ENCODE data around the gene GRK2.

The GRK2 gene

GRCh38 chr11:67284811-67285540, 18.7 kb downstream of the GRK2 start:
- DNase-seq = no peak

DNA sequence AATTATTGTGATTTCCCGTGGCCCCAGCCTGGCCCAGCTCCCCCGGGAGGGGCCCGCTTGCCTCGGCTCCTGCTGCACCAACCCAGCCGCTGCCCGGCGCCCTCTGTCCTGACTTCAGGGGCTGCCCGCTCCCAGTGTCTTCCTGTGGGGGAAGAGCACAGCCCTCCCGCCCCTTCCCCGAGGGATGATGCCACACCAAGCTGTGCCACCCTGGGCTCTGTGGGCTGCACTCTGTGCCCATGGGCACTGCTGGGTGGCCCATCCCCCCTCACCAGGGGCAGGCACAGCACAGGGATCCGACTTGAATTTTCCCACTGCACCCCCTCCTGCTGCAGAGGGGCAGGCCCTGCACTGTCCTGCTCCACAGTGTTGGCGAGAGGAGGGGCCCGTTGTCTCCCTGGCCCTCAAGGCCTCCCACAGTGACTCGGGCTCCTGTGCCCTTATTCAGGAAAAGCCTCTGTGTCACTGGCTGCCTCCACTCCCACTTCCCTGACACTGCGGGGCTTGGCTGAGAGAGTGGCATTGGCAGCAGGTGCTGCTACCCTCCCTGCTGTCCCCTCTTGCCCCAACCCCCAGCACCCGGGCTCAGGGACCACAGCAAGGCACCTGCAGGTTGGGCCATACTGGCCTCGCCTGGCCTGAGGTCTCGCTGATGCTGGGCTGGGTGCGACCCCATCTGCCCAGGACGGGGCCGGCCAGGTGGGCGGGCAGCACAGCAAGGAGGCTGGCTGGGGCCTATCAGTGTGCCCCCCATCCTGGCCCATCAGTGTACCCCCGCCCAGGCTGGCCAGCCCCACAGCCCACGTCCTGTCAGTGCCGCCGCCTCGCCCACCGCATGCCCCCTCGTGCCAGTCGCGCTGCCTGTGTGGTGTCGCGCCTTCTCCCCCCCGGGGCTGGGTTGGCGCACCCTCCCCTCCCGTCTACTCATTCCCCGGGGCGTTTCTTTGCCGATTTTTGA, 19.5 kb downstream of the GRK2 start:
- no peak for DNase-seq

DNA sequence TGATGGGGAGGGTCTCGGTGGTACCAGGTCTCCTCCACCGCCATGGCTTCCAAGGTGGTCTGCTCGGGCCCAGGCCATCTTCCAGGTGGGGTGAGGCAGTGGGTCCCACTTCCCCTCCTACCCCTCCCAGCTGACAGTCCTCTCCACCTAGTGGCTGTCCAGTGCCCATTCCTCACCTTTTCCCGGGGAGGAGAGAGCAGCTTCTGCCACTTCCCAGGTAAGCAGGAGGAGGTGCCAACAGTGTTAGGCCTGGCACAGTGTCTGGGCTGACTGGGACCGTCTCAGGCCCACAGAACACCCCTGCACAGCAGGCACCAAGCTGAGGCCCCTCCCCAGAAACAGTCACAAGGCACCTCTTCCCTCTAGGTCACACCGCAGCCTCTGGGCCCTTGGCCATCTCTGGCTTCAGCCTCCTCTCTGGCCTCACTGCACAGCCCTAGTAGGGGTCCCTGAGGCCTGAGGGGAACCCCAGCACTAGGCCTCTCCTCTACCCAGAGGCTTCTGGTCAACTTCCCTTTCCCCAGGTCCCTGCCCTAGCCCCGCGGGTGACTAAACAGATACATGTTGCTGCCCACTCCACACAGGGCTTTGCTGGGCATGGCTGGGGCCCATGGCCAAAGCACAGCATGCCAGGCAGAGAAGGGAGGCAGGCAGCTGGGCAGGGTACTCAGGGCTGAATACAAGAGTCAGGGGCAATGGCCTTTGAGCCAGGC, 20.5 kb downstream of the GRK2 start:
- no peak for DNase-seq

DNA sequence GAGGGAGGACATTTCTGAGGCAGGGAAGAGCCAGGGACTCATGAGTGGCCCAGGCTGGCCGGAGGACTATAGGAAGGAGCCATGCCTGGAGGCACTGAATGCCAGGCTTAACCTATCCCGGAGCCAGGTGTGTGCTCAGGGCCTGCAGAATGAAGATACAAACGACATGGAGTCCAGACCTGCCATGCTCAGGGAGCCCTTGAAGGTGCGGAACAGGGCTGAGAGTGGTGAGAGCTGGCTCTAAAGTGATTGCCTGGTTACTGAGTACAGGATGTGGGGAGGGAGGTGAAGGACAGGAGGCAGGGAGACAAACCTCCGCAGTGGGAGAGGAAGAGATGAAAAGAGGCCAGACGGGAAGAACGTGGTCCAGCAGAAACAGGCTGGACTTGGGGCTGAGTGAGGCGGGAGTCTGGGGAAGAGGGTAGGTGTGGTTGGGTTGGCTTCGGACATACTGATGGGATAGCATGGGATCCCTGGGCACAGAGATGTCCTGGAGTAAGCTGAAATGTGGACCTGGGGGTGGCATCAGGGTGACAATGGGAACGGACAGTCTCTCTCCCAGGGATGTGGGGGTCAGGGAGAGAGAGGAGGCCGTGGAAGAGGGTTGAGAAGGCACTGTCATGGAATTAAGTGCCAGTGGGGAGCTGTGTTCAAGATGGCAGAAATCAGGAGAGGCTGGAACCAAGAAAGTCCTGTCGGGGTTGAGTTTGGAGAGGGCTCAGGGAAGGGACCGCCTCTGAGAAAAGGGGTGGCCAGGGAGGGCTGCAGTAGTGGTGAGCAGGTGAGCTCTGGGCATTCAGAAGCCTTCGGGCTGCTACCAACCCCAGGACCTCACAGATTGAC, 21.3 kb downstream of the GRK2 start:
- DNase-seq = no peak

DNA sequence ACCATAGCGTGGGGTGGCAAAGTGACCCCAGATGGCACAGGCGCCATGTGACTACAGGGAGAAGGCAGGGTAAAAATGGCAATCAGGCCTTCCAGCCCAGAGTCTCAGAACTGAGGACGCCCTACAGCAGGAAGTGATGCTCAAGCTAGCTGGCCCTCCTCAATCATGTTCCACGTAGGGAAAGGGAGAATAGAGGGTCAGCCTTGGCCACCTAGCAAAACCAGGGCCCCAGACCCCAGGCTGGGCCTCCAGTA, 21.9 kb downstream of the GRK2 start:
- DNase-seq = no peak

DNA sequence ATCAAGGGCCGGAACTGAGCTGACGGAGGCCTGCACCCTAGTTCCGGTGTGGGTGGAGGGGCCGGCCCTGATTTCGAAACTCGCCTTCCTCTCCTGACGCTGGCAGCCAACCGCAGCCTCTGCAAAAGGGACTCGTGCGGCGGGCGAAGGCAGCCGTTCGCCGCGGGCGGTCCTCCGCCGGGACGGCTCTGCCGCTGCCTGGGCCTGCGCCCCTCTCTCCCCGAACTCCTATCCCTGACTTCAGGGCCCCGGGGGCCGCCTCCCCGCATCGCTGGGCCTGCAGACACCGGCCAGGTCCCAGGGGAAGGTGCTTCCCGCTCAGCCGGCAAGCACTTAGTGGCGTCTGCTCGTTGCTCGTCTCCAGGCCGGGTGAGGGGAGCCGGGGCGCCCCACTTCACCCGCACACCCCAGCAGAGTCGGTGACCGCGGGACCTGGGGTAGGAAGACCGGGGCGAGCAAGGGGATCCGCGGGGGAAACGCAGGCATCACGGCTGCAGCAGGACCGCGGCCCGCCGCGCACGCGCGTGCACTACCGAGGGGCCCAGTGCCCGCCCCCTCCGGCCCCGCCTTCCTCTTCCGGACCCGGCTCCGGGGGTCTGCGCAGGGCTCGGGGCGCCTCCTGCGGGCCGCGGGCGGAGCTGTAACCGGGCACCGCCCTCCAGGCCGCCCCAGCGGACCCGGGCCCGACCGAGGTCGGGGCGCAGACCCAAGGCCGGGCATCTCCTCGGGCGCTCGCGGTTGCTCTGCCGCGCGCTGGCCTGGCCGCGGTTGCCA, 22.4 kb downstream of the GRK2 start:
- DNase-seq = no peak

- DNase-seq = no peak
Observed at GRCh38 chr11:67289226-67289650, 23.0 kb downstream of the GRK2 start, which contains the start of gene ANKRD13D. Gene ANKRD13D (plus strand): TSS chr11:67289303. CDS start chr11:67289461, 158 bp downstream.

GRCh38 chr11:67289651-67290479, 23.6 kb downstream of the GRK2 start:
- DNase-seq = no peak

DNA sequence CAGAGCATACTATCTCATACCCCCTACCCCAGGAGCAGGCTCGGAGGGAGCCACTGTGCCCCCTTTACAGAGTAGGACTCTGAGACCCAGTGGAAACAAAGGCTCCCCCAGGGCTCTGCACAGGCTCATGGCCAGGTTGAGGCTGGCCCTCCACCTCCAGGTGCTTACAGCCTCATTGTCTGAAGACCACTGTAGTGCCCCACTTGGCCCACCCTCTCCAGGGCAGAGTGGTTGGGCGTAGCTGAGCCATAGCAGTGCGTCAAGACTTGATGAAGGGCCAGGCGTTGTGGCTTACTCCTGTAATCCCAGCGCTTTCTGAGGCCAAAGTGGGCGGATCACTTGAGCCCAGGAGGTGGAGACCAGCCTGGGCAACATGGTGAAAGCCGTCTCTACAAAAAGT, 24.5 kb downstream of the GRK2 start:
- DNase-seq = no peak

DNA sequence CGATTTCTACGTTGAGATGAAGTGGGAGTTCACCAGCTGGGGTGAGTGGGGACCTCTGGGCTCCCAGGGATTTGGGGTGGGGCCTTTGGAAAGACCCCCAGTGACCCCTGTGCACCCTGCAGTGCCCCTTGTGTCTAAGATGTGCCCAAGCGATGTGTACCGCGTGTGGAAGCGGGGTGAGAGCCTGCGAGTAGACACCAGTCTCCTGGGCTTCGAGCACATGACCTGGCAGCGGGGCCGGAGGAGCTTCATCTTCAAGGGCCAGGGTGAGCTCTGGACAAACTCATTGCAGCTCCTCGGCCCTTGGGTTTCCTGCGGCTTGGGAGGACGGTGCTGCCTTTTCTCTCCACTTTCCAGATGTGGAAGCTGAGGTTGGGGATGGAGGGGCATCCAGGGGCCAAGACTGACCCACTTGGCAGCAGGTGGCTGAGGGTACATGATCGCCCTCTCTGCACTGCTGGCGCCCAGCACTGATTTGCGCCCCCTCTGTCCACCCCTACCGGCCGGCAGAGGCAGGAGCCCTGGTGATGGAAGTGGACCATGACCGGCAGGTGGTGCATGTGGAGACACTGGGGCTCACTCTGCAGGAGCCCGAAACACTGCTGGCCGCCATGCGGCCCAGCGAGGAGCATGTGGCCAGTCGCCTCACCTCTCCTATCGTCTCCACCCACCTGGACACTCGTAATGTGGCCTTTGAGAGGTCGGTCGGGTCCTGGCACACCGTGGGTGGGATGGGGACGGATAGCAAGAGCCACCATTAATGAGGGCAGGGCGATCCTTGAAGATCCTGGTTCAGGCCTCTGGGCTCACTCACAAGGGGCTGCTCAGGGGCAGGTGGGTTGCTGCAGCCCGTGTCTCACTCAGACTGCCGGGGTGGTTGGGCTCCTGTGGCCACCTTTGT, 25.5 kb downstream of the GRK2 start:
- no peak for DNase-seq

DNA sequence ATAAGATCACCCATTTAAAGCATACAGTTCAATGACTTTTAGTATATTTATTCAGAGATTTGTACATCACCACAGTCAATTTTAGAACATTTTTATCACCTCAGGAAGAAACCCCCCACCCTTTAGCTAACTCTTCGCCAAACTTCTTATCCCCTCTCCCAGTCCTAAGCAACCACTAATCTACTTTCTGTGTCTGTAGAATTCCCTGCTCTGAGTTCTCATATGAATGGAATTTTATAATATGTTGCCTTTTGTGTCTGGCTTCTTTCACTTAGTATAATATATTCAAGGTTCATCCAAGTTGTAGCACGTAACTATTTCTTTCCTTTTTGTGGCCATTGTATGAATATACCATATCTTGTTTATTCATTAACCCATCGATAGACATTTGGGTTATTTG, 26.4 kb downstream of the GRK2 start:
- no peak for DNase-seq

DNA sequence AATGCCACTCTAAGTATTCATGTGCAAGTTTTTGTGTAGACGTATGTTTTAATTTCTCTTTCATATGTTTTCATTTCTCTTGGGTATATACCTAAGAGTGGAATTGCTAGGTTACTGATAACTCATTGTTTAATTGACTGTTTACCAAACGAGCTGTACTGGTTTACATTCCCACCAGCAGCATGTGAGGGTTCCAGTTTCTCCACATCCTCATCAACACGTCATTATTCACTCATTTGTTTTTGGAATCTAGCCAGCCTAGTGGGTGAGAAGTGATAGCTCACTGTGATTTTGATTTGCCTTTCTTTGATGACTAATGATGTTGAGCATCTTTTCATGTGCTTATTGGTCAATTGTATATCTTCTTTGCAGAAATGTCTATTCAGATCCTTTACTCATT, 26.8 kb downstream of the GRK2 start:
- DNase-seq = no peak

DNA sequence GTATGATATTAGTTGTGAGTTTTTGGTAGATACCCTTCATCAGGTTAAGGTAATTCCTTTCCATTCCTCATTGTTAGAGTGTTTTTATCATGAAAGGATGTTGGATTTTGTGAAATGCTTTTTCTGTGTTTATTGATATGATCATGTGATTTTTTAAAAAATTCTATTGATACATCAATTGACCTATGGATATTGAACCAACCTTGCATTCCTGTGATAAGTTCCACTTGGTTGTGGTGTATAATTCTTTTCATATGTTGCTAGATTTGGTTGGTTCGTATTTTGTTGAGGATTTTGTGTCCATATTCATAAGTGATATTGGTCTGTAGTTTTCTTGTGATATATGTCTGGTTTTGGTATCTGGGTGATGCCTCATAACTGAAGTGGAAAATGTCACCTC, 29.6 kb downstream of the GRK2 start:
- no peak for DNase-seq

DNA sequence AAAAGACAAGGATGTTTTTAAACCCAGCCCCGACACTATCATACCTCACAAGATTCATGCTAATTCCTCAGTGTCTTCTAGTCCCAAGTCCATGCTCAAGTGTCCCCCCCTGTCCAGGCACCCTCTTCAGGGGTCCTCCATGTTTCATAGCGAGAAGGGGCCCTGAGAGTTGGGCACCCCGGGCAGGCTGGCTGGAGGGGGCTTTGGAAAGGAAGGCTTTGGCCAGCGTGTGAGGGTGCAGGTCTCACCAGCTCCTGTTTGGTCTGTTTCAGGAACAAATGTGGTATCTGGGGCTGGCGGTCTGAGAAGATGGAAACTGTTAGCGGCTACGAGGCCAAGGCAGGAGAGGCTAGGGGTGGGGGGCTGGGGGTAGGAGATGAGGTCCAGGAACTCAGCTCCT, 32.5 kb downstream of the GRK2 start:
- no peak for DNase-seq

DNA sequence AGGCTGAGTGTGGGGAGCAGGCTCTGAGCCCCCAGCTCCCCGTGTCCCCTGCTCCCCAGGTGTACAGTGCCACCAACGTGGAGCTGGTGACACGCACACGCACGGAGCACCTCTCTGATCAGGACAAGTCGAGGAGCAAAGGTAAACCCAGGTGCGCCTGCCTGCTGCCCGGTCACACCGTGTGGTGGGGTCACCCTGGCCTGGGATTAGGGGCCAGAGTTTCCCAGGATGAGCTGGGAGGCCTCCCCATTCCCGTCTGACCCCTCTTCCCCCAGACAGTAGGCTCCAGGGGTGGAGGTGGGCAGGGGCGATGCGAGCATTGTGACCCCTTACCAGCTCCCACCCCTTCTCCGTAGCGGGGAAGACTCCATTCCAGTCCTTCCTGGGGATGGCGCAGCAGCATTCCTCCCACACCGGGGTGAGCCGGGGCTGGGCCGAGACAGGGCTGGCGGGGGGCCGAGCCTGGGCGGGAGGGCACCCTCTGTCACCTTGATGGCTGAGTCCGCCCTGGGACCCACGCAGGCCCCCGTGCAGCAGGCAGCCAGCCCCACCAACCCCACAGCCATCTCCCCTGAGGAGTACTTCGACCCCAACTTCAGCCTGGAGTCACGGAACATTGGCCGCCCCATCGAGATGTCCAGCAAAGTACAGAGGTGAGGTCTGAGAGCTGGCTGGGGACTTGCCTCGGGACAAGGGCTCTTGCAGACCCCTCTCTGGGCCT, 33.4 kb downstream of the GRK2 start:
- no peak for DNase-seq

DNA sequence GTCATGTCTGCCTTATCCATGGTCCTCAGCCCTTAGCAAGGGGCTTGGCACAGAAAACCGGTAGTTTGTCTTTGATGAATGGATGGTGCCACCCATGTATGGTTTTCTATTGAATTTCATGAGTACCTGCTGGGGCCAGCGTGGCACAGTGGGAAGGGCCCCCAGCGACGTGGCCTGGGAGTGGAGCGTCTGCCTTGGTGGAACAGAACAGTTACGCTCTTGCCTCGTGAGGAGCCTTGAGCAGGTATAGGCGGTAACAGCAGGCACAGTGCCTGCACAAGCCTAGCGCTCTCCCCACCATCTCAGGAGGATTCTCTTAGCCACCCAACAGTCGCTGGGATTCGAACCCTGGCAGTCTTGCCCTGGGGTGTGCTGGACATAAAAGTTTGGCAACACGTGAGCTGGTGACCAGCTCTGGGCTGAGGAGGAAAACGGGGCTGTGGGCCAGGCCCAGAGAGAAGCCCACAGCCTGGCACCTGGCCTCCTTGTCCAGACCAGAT, 34.0 kb downstream of the GRK2 start:
- DNase-seq = no peak

DNA sequence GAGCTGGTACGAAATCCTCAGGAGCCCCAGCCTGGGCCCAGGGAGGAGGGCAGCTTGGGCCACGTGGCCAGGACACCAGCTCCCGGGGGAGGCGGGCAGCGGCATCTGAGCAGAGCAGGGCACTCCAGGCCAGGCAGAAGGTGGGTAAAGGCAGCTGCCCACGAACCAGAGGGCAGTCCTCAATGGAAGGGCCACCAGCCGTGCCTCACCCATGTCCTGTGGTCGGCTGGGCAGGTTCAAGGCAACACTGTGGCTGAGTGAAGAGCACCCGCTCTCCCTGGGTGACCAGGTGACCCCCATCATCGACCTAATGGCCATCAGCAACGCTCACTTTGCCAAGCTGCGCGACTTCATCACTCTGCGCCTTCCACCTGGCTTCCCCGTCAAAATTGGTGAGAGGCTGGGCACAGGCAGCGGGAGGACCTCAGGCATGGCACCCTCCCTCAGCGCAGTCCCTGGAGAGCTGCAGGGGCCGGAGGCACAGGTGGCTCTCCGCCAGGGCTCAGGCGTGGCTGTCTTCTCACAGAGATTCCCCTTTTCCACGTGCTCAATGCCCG, 34.6 kb downstream of the GRK2 start:
- no peak for DNase-seq

DNA sequence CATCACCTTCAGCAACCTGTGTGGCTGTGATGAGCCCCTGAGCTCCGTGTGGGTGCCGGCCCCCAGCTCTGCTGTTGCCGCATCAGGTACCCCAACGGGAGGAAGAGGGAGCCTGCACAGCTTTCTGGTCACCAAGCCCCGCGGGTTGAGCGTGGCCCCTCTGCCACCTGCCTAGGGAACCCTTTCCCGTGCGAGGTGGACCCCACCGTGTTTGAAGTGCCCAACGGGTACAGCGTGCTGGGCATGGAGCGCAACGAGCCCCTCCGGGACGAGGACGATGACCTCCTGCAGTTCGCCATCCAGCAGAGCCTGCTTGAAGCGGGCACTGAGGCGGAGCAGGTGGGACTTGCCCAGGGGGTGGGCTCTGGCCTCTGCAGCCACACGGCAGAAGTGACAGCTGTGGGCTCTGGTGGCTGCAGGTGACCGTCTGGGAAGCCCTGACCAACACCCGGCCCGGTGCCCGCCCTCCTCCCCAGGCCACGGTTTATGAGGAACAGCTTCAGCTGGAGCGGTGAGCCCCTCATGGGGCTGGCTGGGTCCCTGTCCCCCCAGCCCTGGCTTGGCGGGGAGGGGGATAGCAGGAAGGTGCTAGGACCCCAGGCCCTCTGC, 35.1 kb downstream of the GRK2 start:
- no peak for DNase-seq
